ENCODE data around the gene RRAS2.

GRCh38 chr11:14345668-14346067, 13.3 kb downstream of the RRAS2 start:
- TF ChIP-seq CTCF (IDR thresholded peaks at IDR 0.05; ENCODE audit: low read length): no peak
- TF ChIP-seq EZH2 (optimal IDR thresholded peaks at IDR 0.05; ENCODE audit: low read depth, low read length): no peak
- no peak for TF ChIP-seq EZH2phosphoT487 (IDR thresholded peaks at IDR 0.05; ENCODE audit: low read length)
